Right atrium auricular region (tissue), 2 donors: Measurements from ENCODE around the gene ATP2A3. TPM values are rescaled to one million over a fixed set of nuclear protein-coding genes. Genes with fewer than 3 reads are reported as not detected.

ENCODE experiments used
- DNase-seq: peaks from one replicate; pipeline ENCODE4 v3.0.0-alpha.2; 2019; ENCODE audit warnings: low spot score
- H3K27ac ChIP-seq, 2 donors: fragments of 200-600 bp; sonication (generic); 1 replicate in 1 of 2; 2 replicates in 1 of 2; pipeline ENCODE4 v1.5.1; 2016 to 2019
- H3K27me3 ChIP-seq, 2 donors: fragments of 200-600 bp; sonication (generic); one replicate each; pipeline versions ENCODE4 v1.5.1 to v1.6.0; 2017 to 2019
- H3K36me3 ChIP-seq: fragments of 200-600 bp; sonication (generic); one replicate; pipeline ENCODE4 v1.5.1; 2016
- H3K4me1 ChIP-seq, 2 donors: fragments of 200-600 bp; sonication (generic); one replicate each; pipeline versions ENCODE4 v1.5.1 to v1.6.0; 2017 to 2019
- H3K4me3 ChIP-seq, 2 donors: fragments of 200-600 bp; sonication (generic); 1 replicate in 1 of 2; 2 replicates in 1 of 2; pipeline ENCODE4 v1.5.1; 2017 to 2019; ENCODE audit warnings: mild to moderate bottlenecking in 1 of 2, moderate library complexity in 1 of 2
- H3K9me3 ChIP-seq, 2 donors: fragments of 200-600 bp; sonication (generic); one replicate each; pipeline ENCODE4 v1.5.1; 2019
- CTCF ChIP-seq, 2 donors: fragments of 200-600 bp; sonication (generic); IDR thresholded peaks; one replicate each; pipeline ENCODE4 v1.5.1; 2019; ENCODE audit warnings: antibody characterized with exemption in 2 of 2
- total RNA-seq, 2 donors: library from RNA; depleted of rRNA; stranded (reverse); fragments of >200 nt; gene quantifications; one replicate each; pipeline ENCODE4 v1.1.0, GENCODE V29; 2016

ATP2A3 gene
- total RNA-seq, 2 donors from 2014 or later = 5.5 to 12.2 TPM

- DNase-seq = no peak
- no peak for TF ChIP-seq CTCF (IDR thresholded peaks at IDR 0.05)
Observed at GRCh38 chr17:3929764-3930163, 34.5 kb downstream of the ATP2A3 start.

GRCh38 chr17:3929181-3929580, 35.1 kb downstream of the ATP2A3 start:
- peaks cover 0 to 13% of the 10 kb centered on the region in 2 donors for H3K4me1 ChIP-seq
- H3K9me3 ChIP-seq = no peaks in the 10 kb centered on the region
- H3K27me3 ChIP-seq = no peaks in the 10 kb centered on the region
- H3K36me3 ChIP-seq = no peaks in the 10 kb centered on the region
- no peak for DNase-seq
- no peak for TF ChIP-seq CTCF (IDR thresholded peaks at IDR 0.05)
- H3K4me3 ChIP-seq = no peak overlapping the region
- no peak overlapping the region for H3K27ac ChIP-seq

More at GRCh38 chr17:3929764-3930163, 34.5 kb downstream of the ATP2A3 start:
- H3K9me3 ChIP-seq = no peaks in the 10 kb centered on the region
- no peaks in the 10 kb centered on the region for H3K27me3 ChIP-seq
- H3K27ac ChIP-seq = no peak overlapping the region
- H3K4me3 ChIP-seq = no peak overlapping the region
- no peaks in the 10 kb centered on the region for H3K36me3 ChIP-seq
- peaks cover 0 to 13% of the 10 kb centered on the region in 2 donors for H3K4me1 ChIP-seq

GRCh38 chr17:3928406-3928805, 35.8 kb downstream of the ATP2A3 start:
- no peak for DNase-seq
- Histone ChIP-seq H3K36me3 (no peaks in the 10 kb centered on the region), H3K27ac (no peak overlapping the region), H3K4me3 (no peak overlapping the region), H3K27me3 (no peaks in the 10 kb centered on the region), H3K4me1 (peaks cover 0 to 13% of the 10 kb centered on the region in 2 donors), H3K9me3 (no peaks in the 10 kb centered on the region)
- no peak for TF ChIP-seq CTCF (IDR thresholded peaks at IDR 0.05)

- Histone ChIP-seq H3K36me3 (no peaks in the 10 kb centered on the region), H3K27ac (no peak overlapping the region), H3K27me3 (no peaks in the 10 kb centered on the region), H3K4me1 (peaks cover 0 to 13% of the 10 kb centered on the region in 2 donors), H3K9me3 (no peaks in the 10 kb centered on the region), H3K4me3 (no peak overlapping the region)
- no peak for DNase-seq
- TF ChIP-seq CTCF (IDR thresholded peaks at IDR 0.05) = no peak
Observed at GRCh38 chr17:3927628-3928340, 36.5 kb downstream of the ATP2A3 start.

DNA sequence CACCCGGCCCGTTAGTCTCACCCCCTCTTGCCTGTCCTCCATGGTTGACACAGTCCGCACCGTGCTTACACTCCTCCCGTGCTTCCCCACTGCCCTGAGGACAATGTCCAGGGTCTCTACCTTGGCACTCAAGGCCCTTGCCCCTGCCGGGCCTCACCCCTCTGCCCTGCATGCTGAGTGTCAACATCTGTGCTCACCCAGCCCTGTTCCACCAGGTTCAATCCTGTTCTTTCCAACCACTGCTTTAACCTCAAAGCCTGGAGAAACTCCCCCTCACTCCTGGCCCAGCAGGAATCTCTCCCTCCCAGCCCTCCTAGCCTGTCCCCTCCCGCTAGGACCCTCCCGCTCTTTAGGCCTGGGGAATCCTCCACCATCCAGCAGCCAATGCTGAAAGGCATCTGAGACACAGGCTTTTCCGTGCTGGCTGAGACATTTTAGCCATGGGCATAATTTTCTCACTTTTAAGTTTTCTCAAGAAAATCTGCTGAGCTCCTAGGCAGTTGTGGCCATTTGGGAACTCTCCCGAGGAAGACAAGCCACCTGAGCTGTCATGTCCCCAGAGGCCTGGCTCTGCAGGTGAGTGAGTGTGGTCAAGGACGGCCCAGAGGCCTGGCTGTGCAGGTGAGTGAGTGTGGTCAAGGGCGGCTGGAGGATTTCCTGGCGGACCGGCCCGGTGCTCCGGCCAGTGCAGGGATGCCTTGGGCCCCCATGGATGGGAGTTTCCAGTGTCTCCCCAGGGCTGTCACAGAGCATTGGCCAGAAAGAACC, 37.2 kb downstream of the ATP2A3 start:
- DNase-seq = no peak
- Histone ChIP-seq H3K4me1 (peaks cover 0 to 13% of the 10 kb centered on the region in 2 donors), H3K36me3 (no peaks in the 10 kb centered on the region), H3K4me3 (no peak overlapping the region), H3K27me3 (no peaks in the 10 kb centered on the region), H3K9me3 (no peaks in the 10 kb centered on the region), H3K27ac (no peak overlapping the region)
- no peak for TF ChIP-seq CTCF (IDR thresholded peaks at IDR 0.05)
